Purkinje cell (primary cell): ENCODE results near the gene EGFL8. TPM values are rescaled to one million over a fixed set of nuclear protein-coding genes. Genes with fewer than 3 reads are reported as not detected.

Experiments
- polyA plus RNA-seq: library from polyadenylated mRNA; unstranded; fragments of >200 nt; fragmentation: Nextera tagmentation; gene quantifications from 2 replicates; pipeline ENCODE4 v1.2.1, GENCODE V29; 2014

Gene EGFL8
- 2.5 and 3.6 TPM in 2 replicates for polyA plus RNA-seq

DNA sequence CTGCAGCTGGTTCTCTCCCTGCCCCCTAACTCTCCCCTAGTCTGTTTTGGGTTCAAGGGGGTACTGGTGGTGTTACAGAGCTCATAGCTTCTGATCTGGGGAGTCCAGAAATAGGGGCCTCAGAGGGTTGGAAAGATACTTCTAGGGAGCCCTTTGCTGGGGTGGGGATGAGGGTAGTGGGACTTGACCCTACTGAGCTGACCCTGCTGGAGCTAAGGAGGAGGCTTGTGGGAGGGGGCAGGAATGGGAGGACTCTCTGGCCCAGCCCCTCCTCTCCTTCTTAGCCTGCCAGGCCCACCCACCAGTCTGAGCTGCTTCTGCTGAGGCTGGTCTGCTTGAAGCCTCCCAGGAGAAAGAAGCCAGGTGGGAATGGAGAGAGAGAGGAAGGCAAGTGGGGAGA, at the start of gene EGFL8:
TSS of gene EGFL8 (plus strand) at position 301 of the 400 bp plus-strand sequence. CDS start 1,571 bp downstream, outside the sequence.

DNA sequence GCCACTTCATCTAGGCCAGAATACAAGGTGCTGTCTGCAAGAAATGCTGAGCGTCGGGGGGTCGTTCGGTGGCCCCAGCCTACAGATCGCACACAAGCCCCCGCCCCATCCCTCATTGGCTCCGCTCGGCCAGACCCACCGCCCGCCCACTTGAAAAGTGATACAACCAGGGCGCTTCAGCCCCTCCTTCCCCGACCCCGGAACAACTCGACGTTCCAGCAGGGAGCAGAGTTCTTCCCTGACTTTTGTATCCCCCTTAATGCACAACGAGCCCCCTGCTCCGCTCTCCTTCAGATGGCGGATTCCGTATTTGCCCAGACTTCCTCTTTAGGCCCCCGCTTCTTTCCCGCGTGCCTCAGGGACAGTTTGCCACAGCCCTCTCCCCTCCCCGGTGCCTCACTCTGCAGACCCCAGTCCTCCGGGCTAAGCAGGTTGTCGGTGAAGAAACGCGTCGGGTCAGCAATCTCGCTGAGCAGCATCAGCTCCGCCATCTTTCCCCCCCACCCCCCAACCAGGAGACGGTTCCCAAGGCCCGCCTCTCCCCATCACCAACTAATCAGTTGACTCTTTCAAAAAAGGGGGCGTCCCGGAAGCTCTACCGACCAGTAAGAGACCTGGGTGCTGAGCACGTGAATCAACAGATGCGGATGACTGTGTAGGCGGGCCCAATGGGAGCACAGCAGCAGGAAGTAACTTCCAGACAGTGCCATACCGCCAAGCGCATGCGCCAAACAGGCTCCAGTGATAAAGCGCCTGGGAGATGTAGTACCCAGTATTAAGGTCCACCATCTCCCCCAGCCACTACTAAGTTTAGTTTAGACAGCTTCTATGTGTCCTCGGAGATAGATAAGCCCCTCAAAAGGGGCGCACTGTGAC, 36.4 kb upstream of the EGFL8 start, which contains the start of gene ATF6B:
TSS of gene ATF6B (minus strand) at position 530 of the 876 bp plus-strand sequence. CDS start at position 491, 39 bp downstream.

DNA sequence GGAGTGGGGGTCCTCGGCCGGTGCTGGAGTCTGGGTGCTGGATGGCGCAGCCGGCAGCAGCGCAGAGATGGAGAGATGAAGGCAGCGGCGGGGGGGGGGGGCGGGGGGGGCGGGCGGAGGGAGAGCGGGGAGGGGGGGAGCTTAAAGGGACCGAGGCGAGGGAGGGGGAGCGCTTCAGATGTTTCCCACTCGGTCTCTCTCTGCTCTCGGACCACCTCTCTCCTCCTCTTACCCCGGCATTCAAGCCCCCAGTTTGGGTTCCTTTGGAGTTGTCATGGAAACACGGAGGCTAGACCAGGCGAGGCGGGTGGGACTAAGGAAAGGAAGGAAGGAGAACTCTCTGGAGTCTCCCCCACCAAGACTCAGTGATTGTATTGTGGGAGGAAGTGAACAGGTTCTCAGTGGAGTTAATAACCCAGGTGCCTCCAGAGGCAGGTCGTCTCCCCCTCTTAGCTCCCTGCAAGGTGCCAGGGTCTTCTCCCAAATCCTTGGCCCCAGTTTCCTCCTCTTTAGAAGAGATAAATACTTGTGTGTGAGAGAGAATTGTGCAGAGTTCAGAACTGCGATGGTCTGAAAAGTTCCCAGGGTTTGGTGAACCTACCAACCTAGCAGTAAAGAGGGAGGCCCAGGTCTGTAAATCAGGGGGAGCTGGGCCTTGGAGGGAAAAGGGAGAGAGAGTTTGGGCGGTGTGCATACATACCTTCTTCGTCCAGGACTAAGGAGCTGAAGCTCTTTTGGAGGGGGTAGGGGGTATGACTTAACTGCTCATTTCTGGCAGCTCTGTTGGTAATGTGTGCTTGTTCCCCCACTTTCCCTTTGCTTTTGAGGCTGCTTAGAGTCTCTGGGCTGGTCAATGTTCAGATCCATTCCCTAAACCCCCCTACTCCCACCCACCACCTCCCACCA, 12.3 kb upstream of the EGFL8 start, which contains the start of gene PRRT1:
TSS of gene PRRT1 (minus strand) at position 77 of the 906 bp plus-strand sequence. CDS start 112 bp downstream, outside the sequence.

DNA sequence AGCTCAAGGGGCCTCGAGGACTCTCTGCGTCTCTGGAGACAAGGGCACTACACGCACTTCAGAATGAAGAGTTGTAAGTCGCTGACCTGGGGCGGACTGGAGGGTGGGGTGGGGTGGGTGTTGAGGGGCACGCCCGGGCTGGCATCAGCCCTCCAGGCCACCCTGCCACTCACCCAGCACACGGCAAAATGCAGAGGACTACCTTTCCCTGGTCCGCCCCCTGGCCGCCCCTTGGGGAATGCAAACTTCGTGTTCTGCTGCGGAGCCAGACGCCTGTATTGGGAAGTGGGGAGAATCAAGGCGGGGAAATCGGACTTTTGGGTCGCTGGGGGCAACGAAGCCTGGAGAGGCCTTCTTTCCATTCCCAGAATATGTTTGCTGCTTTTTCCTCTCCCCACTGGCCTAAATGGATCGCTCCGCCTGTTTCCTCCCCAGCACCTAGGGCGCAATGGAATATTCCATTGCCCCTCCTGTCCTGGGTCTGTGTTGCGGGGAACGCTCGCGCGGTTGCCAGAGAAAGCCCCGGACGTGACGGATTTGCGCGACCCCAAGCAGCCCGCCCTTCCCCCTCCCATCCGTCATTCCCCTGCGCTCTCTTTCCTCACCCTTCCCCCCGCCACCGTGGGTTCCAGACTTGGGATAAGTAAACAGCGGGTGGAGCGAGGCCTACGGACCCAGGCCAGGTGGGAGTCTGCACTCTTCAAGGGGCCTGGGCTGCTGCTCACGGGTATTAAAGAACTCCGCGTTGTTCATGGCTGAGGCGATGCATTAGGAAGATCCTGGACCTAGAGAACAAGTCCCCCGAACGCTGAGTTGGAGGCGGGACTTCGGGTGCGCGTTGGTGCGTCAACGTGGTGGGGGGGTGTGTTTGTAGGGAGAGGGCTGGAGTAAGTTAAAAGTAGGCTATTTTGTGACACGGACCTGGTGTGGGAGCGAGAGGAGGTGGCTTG, 10.6 kb upstream of the EGFL8 start, which contains the start of gene PPT2:
TSS of gene PPT2 (plus strand) at position 578 of the 950 bp plus-strand sequence. CDS start 454 bp downstream, outside the sequence.

DNA sequence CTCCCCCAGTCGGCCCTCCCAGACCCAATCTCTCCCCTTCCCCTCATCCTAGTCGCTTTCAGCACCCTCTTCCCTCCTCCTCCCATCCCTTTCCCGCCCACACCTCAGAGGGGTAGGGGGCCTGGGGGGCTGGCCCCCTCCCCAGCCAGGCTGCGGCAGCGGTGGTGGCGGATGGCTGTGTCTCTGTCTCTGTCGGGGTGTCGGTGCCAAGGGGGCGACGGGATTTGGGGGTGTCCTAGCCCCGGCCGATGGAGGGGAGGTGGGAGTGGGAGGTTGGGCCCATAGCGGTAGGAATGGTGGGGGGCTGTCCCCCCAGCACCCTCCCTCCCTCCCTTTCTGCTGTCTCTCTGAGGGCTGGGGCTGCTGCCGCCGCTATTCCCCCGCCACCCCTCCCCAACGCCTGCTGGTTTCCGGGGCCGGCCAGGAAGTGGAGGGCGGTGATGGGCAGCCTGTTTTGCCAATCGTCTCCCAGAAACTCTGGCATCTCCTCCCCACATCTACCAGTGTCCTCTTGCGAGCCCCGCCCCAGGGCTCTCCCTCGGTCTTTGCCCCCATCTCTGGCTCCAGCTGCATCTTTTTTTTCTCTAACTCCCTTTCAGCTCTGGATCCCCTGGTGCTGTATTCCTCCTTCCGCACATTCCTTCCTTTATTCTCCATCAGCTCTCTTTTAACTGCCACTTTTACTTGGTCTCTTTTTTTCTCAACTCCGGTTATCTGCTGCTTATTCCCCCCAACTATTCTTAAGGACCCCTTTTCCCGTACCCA, 11.5 kb downstream of the EGFL8 start, which contains the start of gene AGPAT1:
TSS of gene AGPAT1 (minus strand) at position 374 of the 765 bp plus-strand sequence. CDS start 4,588 bp downstream, outside the sequence.

DNA sequence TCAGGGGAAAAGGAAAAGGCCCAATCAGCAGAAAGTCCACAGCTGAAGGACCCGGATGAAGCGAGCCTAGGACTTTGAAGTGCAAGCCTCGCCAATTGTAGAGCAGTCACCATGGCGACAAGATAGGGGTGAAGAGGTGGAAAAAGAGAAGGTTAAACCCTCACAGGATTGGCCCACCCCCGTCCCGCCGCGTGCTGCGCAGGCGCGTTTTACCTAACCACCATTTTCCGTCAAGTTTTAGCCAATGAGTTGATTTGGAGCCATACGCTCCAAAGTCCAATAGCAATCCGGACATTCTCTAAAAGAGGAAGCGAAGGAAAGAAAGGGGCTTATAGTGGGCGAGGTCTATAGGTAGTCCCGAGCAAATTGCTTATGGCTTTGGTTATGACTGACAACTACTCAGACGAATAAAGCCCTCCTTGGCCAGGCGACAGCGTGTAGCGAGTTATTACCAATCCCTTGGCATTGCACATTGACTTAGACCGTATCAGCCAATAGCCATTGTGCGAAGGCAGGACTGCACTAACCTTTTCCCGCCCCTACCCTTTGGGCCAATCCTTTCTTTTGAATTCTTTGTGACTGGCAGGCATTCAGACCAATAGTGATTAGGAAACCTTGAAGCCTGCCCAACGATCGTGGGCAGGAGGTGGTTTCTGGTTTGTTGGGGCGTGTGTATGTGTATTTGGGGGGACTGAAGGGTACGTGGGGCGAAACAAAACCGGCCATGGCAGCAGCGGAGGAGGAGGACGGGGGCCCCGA, 13.6 kb downstream of the EGFL8 start, which contains the start of gene RNF5:
TSS of gene RNF5 (plus strand) at position 618 of the 759 bp plus-strand sequence. CDS start at position 725, 107 bp downstream.

DNA sequence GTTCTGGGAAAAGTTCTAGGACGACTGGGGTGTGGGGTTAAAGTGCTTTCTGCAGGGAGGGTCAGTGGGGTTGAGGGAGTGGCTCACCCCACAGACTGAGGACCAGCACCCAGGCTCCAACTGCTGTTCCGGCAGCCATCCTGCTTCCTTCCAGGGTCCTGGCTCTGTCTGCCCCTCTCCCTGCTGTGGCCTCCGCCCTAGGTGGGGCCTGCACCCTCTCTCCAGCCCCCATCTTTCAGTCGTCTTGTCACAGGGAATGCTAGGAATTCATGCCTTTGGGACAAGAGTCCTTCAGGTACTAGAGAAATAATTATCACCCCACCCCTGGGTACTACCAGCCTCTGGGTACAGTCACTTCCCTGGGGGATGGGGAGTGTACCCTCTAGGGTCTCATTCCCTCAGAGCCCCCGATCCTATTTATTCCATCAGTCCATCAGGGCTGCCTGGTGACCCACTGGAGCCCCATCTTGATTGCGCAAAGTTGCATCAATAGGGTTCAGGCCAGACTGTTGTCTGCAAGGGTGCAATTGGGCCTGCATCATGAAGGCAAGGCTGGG, 19.8 kb downstream of the EGFL8 start, which contains the start of gene AGER:
TSS of gene AGER (minus strand) at position 170 of the 557 bp plus-strand sequence. CDS start at position 139, 31 bp downstream.

DNA sequence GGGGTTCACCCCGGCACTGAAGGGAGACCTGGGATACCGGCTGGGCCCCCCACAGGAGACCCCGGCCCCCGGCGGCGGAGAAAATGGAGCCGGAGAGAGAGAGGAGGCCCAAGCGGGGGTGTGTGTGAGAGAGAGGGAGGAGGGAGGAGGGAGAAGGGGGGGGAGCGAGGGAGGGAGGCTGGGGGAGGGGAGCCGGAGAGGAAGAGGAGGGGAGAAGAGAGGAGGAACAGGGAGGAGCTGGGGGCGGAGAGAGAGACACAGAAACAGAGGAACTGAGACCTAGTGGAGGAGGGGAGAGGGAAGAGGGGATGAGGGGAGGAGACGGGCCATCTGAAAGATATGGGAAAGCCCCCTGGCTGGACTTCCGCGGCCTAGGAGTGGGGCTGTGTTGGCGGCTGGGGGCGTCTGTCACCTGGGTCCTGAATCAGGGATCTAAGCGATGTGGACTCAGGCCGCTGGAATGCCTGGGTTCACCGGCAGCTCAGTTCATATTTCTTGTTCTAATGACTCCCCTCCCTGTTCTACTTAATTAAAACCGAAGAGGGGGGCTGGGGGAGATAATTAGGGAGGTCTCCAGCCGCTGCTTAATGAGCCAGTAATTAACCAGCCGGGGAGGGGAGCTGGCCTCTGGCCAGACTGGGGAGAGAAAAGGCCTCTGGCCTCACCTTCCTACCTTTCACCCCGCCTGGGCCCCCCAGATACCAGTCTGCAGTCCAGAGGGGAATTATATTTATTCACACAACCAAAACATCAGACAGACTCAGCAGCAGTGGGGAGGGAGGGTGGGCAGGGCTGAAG, 25.9 kb downstream of the EGFL8 start, which contains the start of gene PBX2:
TSS of gene PBX2 (minus strand) at position 149 of the 798 bp plus-strand sequence. CDS start 287 bp downstream, outside the sequence.

DNA sequence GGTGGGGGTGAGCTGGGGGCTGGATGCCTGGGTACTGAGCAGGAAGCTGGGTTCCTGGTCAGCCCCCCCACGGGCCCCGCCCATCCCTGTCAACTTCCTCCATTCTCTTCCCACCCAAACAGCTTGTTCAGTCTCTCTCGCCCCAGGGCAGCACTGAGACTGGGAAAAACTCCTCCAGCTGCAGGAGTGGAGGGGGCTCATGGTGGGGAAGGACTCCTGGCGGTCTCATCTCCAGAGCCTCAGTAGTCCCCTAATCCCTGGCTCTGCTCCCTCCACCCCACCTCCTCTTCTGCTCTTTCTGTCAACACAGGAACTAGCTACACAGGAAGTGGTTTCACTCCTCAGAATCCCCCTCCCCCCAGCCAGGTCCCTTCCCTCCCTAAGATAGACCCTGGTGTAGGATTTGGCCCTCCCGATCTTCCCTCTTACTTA, 28.2 kb downstream of the EGFL8 start, which contains the start of gene GPSM3:
TSS of gene GPSM3 (minus strand) at position 36 of the 432 bp plus-strand sequence. CDS start 130 bp downstream, outside the sequence.

Other genes starting within 250 kb of the EGFL8 start
- 1.2 TPM in 1 of 2 replicates, not detected in the other for gene C2, start 236.9 kb upstream of the EGFL8 start, polyA plus RNA-seq
- 0.34 TPM in 1 of 2 replicates, not detected in the other for gene CFB, start 218.5 kb upstream of the EGFL8 start, polyA plus RNA-seq
- 18.1 and 30.7 TPM in 2 replicates for gene NELFE, start 205.6 kb upstream of the EGFL8 start, polyA plus RNA-seq
- gene SKIC2, start 205.4 kb upstream of the EGFL8 start, polyA plus RNA-seq = 8.0 and 11.7 TPM in 2 replicates
- 9.6 and 21.2 TPM in 2 replicates for gene DXO, start 192.5 kb upstream of the EGFL8 start, polyA plus RNA-seq
- gene C4A, start 182.5 kb upstream of the EGFL8 start, polyA plus RNA-seq = not detected in 2 replicates
- gene C4B, start 149.8 kb upstream of the EGFL8 start, polyA plus RNA-seq = not detected in 2 replicates
- gene CYP21A2, start 126.2 kb upstream of the EGFL8 start, polyA plus RNA-seq = 0.20 TPM in 1 of 2 replicates, not detected in the other
- gene TNXB, start 55.3 kb upstream of the EGFL8 start, polyA plus RNA-seq = not detected in 2 replicates
- gene ATF6B, start 36.3 kb upstream of the EGFL8 start, polyA plus RNA-seq = 3.4 and 9.6 TPM in 2 replicates
- gene FKBPL, start 34.3 kb upstream of the EGFL8 start, polyA plus RNA-seq = 0.77 and 1.8 TPM in 2 replicates
- gene PRRT1, start 12.7 kb upstream of the EGFL8 start, polyA plus RNA-seq = 88.8 and 97.9 TPM in 2 replicates
- 16.8 and 18.7 TPM in 2 replicates for gene PPT2, start 10.5 kb upstream of the EGFL8 start, polyA plus RNA-seq
- gene AGPAT1, start 11.5 kb downstream of the EGFL8 start, polyA plus RNA-seq = 18.3 and 18.5 TPM in 2 replicates
- gene RNF5, start 13.8 kb downstream of the EGFL8 start, polyA plus RNA-seq = 34.7 and 42.0 TPM in 2 replicates
- not detected in 2 replicates for gene AGER, start 19.7 kb downstream of the EGFL8 start, polyA plus RNA-seq
- gene PBX2, start 25.6 kb downstream of the EGFL8 start, polyA plus RNA-seq = 0.55 TPM in 1 of 2 replicates, not detected in the other
- gene GPSM3, start 28.0 kb downstream of the EGFL8 start, polyA plus RNA-seq = not detected in 2 replicates
- gene NOTCH4, start 59.5 kb downstream of the EGFL8 start, polyA plus RNA-seq = 1.3 and 2.2 TPM in 2 replicates
- gene TSBP1, start 207.3 kb downstream of the EGFL8 start, polyA plus RNA-seq = not detected in 2 replicates
- not detected in 2 replicates for gene BTNL2, start 242.6 kb downstream of the EGFL8 start, polyA plus RNA-seq